Endothelial cell of umbilical vein (primary cell): Measurements from ENCODE around the gene KIF5C. TPM values are rescaled to one million over a fixed set of nuclear protein-coding genes. Genes with fewer than 3 reads are reported as not detected.

Source experiments
- BruUV-seq: library from RNA; stranded (reverse); fragments of 400-500 nt; replicated peaks from 2 replicates; lab custom pipeline; 2021; lab: Mats Ljungman, UMichigan
- CTCF ChIA-PET: fragments of 300-600, 350-600 bp; sonication (Branson Sonifier 250); formaldehyde crosslinking; loops from one replicate; lab custom pipeline; 2021; ENCODE audit warnings: antibody characterized with exemption, inconsistent platforms; lab: Charles Lee
- POLR2A ChIA-PET: fragments of 300-600, 350-600 bp; sonication (Branson Sonifier 250); formaldehyde crosslinking; loops from one replicate; lab custom pipeline; 2021; ENCODE audit warnings: antibody characterized with exemption, inconsistent platforms; lab: Charles Lee
- DNase-seq: peaks from one replicate; pipeline ENCODE4 v3.0.0-alpha.2; 2011; ENCODE audit warnings: low read depth, low spot score
- FAIRE-seq: peaks from 2 replicates; lab custom pipeline; 2011; peaks lifted over from hg19 to GRCh38; lab: Jason Lieb, UNC
- H2AFZ ChIP-seq: 2 replicates; pipeline ENCODE4 v1.6.0; 2012; ENCODE audit warnings: low read depth, low read length, control low read depth, inconsistent platforms
- H3K27ac ChIP-seq: 2 replicates; pipeline ENCODE4 v1.5.1; 2011; ENCODE audit warnings: low read depth, mild to moderate bottlenecking, control low read depth, low read length, moderate library complexity; ENCODE audit not compliant: insufficient read depth
- H3K27me3 ChIP-seq, 2 experiments: 2 replicates each; pipeline versions ENCODE4 v1.6.0 to v1.6.1; 2011; ENCODE audit warnings: low read length in 2 of 2, mixed read lengths in 1 of 2; ENCODE audit not compliant: control insufficient read depth in 2 of 2, insufficient read depth in 2 of 2
- H3K36me3 ChIP-seq, 2 experiments: 2 replicates in 1 of 2; 3 replicates in 1 of 2; pipeline ENCODE4 v1.5.1; 2011; ENCODE audit warnings: low read length in 2 of 2, mild to moderate bottlenecking in 1 of 2, moderate library complexity in 1 of 2; ENCODE audit not compliant: control insufficient read depth in 2 of 2, insufficient read depth in 2 of 2; ENCODE audit errors: extremely low read depth in 1 of 2
- H3K4me1 ChIP-seq: 3 replicates; pipeline ENCODE4 v1.5.1; 2011; ENCODE audit warnings: mild to moderate bottlenecking, low read length; ENCODE audit not compliant: control insufficient read depth, insufficient read depth; ENCODE audit errors: extremely low read depth
- H3K4me2 ChIP-seq: 2 replicates; pipeline ENCODE4 v1.6.1; 2011; ENCODE audit warnings: low read length, control low read depth, mixed read lengths; ENCODE audit not compliant: insufficient read depth
- H3K4me3 ChIP-seq, 3 experiments: fragments of 200-600 bp in 1 of 3; sonication (generic), shearing (Covaris generic) in 1 of 3; replicated peaks in 1 of 3; 2 replicates each; pipeline ENCODE4 v1.5.1; 2011 to 2016; ENCODE audit warnings: control low read depth in 3 of 3, low read length in 3 of 3, mild to moderate bottlenecking in 2 of 3, inconsistent platforms in 1 of 3, low read depth in 1 of 3, moderate library complexity in 1 of 3; ENCODE audit not compliant: insufficient read depth in 1 of 3
- H3K79me2 ChIP-seq: 2 replicates; pipeline ENCODE4 v1.6.0; 2012; ENCODE audit warnings: low read length, inconsistent platforms; ENCODE audit not compliant: control insufficient read depth, insufficient read depth
- H3K9ac ChIP-seq: replicated peaks from 2 replicates; pipeline ENCODE3; 2011; ENCODE audit warnings: low read length, control low read depth; ENCODE audit not compliant: insufficient read depth; ENCODE audit errors: extremely low read depth
- H3K9me1 ChIP-seq: replicated peaks from 3 replicates; pipeline ENCODE4 v1.6.0; 2011; ENCODE audit warnings: mild to moderate bottlenecking, low read length; ENCODE audit not compliant: control insufficient read depth, insufficient read depth; ENCODE audit errors: extremely low read depth
- H3K9me3 ChIP-seq: replicated peaks from 2 replicates; pipeline ENCODE4 v1.5.1; 2012; ENCODE audit warnings: low read length, inconsistent platforms; ENCODE audit not compliant: control insufficient read depth, insufficient read depth
- H4K20me1 ChIP-seq: replicated peaks from 2 replicates; pipeline ENCODE3; 2011; ENCODE audit warnings: mild to moderate bottlenecking, low read length; ENCODE audit not compliant: control insufficient read depth, insufficient read depth; ENCODE audit errors: extremely low read depth
- EZH2 ChIP-seq: IDR thresholded peaks from 2 replicates; pipeline ENCODE4 v1.6.1; 2012; ENCODE audit warnings: borderline replicate concordance, low read depth, mild to moderate bottlenecking, moderate library complexity, low read length, inconsistent platforms; ENCODE audit not compliant: severe bottlenecking
- FOS ChIP-seq: IDR thresholded peaks from 2 replicates; pipeline ENCODE4 v1.6.1; 2011; ENCODE audit warnings: mild to moderate bottlenecking, low read length, moderate library complexity, borderline replicate concordance; ENCODE audit not compliant: insufficient read depth
- GATA2 ChIP-seq: IDR thresholded peaks from 2 replicates; pipeline ENCODE4 v1.7.0; 2011; ENCODE audit warnings: low read depth, mild to moderate bottlenecking, moderate library complexity, mixed read lengths, low read length; ENCODE audit not compliant: insufficient read length, insufficient read depth
- JUN ChIP-seq: IDR thresholded peaks from 2 replicates; pipeline ENCODE4 v1.6.1; 2011; ENCODE audit warnings: borderline replicate concordance, low read depth; ENCODE audit not compliant: insufficient read length, insufficient read depth
- MYC ChIP-seq: IDR thresholded peaks from one replicate; pipeline ENCODE4 v1.6.1; 2011; ENCODE audit warnings: mild to moderate bottlenecking, low read depth, low read length
- POLR2A ChIP-seq: IDR thresholded peaks from 2 replicates; pipeline ENCODE4 v1.6.1; 2012; ENCODE audit warnings: low read depth, mild to moderate bottlenecking, control low read depth, low read length
- POLR2AphosphoS5 ChIP-seq: IDR thresholded peaks from 2 replicates; pipeline ENCODE4 v1.6.1; 2012; ENCODE audit warnings: low read depth, mild to moderate bottlenecking, control low read depth, low read length, moderate library complexity; ENCODE audit not compliant: insufficient read depth
- dilution Hi-C: fragments of 300-500 bp; cut with MboI; formaldehyde crosslinking; loops from one replicate; pipeline ENCODE4 v1.15.0; 2019; ENCODE audit warnings: low sequenced_read_pairs; ENCODE audit not compliant: extremely low pct_ligation_motif_present
- intact Hi-C: fragments of 100-400 bp; cut with micrococcal nuclease; formaldehyde crosslinking; loops from one replicate; pipeline ENCODE4 v1.10.0; 2022
- polyA plus RNA-seq, 4 experiments: library from polyadenylated mRNA; depleted of rRNA in 3 of 4; stranded (reverse) in 3 of 4; unstranded in 1 of 4; fragments of >200 nt; gene quantifications; 2 replicates each; pipeline versions ENCODE4 v1.2.1 to v1.2.3, GENCODE V29; 2011 to 2012; ENCODE audit warnings: missing spikeins in 1 of 4
- total RNA-seq: library from RNA; stranded (reverse); gene quantifications from 2 replicates; pipeline ENCODE4 v1.2.3, GENCODE V29; 2021
- TF ChIP-seq, protein P1 (sequence below), 2 donors: IDR thresholded peaks; 1 replicate in 1 of 2; 2 replicates in 1 of 2; pipeline ENCODE4 v1.5.1; 2011; ENCODE audit warnings: low read length in 2 of 2, mild to moderate bottlenecking in 2 of 2, moderate library complexity in 2 of 2, control low read depth in 1 of 2, inconsistent platforms in 1 of 2, low read depth in 1 of 2; ENCODE audit not compliant: insufficient read depth in 1 of 2; ENCODE audit errors: extremely low read depth in 1 of 2
- TF ChIP-seq, protein P2 (sequence below): IDR thresholded peaks from 2 replicates; pipeline ENCODE4 v1.6.1; 2011; ENCODE audit not compliant: insufficient read depth, insufficient read length

KIF5C gene
- total and polyA plus RNA-seq, 2 donors (not counting 3 experiments of a cell fraction or from before 2014, with no cell fraction given): 0.01 to 0.55 TPM

- FAIRE-seq (no peak), DNase-seq (no peak)
- Histone ChIP-seq H3K4me1 (no peaks in the 10 kb centered on the region), H3K9me1 (no peaks in the 10 kb centered on the region), H3K4me2 (no peak overlapping the region), H3K79me2 (no peaks in the 10 kb centered on the region), H3K27me3 (peaks cover 0 to 2% of the 10 kb centered on the region in 2 experiments), H4K20me1 (no peaks in the 10 kb centered on the region), H3K9me3 (no peaks in the 10 kb centered on the region), H3K9ac (no peak overlapping the region), H2AFZ (no peak overlapping the region), H3K36me3 (no peaks in the 10 kb centered on the region), H3K27ac (no peak overlapping the region), H3K4me3 (no peak overlapping the region)
- dilution Hi-C loops (no loop called here), intact Hi-C loops (no loop called here)
- TF ChIP-seq POLR2A (no peak), JUN (no peak), GATA2 (no peak), MYC (no peak), FOS (no peak), POLR2AphosphoS5 (no peak), EZH2 (no peak)
- TF ChIP-seq, protein P1, sequence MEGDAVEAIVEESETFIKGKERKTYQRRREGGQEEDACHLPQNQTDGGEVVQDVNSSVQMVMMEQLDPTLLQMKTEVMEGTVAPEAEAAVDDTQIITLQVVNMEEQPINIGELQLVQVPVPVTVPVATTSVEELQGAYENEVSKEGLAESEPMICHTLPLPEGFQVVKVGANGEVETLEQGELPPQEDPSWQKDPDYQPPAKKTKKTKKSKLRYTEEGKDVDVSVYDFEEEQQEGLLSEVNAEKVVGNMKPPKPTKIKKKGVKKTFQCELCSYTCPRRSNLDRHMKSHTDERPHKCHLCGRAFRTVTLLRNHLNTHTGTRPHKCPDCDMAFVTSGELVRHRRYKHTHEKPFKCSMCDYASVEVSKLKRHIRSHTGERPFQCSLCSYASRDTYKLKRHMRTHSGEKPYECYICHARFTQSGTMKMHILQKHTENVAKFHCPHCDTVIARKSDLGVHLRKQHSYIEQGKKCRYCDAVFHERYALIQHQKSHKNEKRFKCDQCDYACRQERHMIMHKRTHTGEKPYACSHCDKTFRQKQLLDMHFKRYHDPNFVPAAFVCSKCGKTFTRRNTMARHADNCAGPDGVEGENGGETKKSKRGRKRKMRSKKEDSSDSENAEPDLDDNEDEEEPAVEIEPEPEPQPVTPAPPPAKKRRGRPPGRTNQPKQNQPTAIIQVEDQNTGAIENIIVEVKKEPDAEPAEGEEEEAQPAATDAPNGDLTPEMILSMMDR (IDR thresholded peaks at IDR 0.05; ENCODE audit: extremely low read depth in 1 of 2, insufficient read depth in 1 of 2, low read depth in 1 of 2, low read length in 2 of 2): no peak
- TF ChIP-seq, protein P2, sequence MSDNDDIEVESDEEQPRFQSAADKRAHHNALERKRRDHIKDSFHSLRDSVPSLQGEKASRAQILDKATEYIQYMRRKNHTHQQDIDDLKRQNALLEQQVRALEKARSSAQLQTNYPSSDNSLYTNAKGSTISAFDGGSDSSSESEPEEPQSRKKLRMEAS: no peak
- no TSS peak for BruUV-seq
- ChIA-PET POLR2A (no interaction called here), CTCF (no interaction called here)
Measured at GRCh38 chr2:148994341-148994740, 119.3 kb downstream of the KIF5C start.
